Fibroblast of lung (primary cell): ENCODE measurements around the gene MYOM3. TPM values are rescaled to one million over a fixed set of nuclear protein-coding genes. Genes with fewer than 3 reads are reported as not detected.

Source experiments
- DNase-seq, 2 donors: peaks; one replicate each; pipeline versions ENCODE4 v3.0.0 to v3.0.0-alpha.2; 2010; ENCODE audit warnings: low read depth in 2 of 2
- H2AFZ ChIP-seq: 2 replicates; pipeline ENCODE4 v1.5.1; 2012; ENCODE audit warnings: low read length, control low read depth, inconsistent platforms
- H3K27ac ChIP-seq: 2 replicates; pipeline ENCODE4 v1.5.1; 2011; ENCODE audit warnings: low read length, control low read depth; ENCODE audit not compliant: insufficient read depth
- H3K27me3 ChIP-seq: 2 replicates; pipeline ENCODE4 v1.5.1; 2011; ENCODE audit warnings: mild to moderate bottlenecking, low read length; ENCODE audit not compliant: control insufficient read depth, insufficient read depth
- H3K36me3 ChIP-seq: 2 replicates; pipeline ENCODE4 v1.5.1; 2011; ENCODE audit warnings: low read length; ENCODE audit not compliant: control insufficient read depth, insufficient read depth
- H3K4me1 ChIP-seq: 2 replicates; pipeline ENCODE4 v1.5.1; 2011; ENCODE audit warnings: low read length; ENCODE audit not compliant: control insufficient read depth, insufficient read depth; ENCODE audit errors: extremely low read depth
- H3K4me2 ChIP-seq: 2 replicates; pipeline ENCODE4 v1.5.1; 2011; ENCODE audit warnings: low read length, control low read depth; ENCODE audit not compliant: insufficient read depth; ENCODE audit errors: extremely low read depth
- H3K4me3 ChIP-seq, 4 experiments: fragments of 200-600 bp in 1 of 4; sonication (generic) in 1 of 4; replicated peaks in 1 of 4; 2 replicates each; pipeline ENCODE4 v1.5.1; 2011 to 2016; ENCODE audit warnings: low read length in 4 of 4, low read depth in 3 of 4, mild to moderate bottlenecking in 3 of 4, control low read depth in 2 of 4, inconsistent platforms in 1 of 4, mixed read lengths in 1 of 4; ENCODE audit not compliant: insufficient read depth in 1 of 4; ENCODE audit errors: control extremely low read depth in 1 of 4
- H3K79me2 ChIP-seq: 2 replicates; pipeline ENCODE4 v1.5.1; 2012; ENCODE audit warnings: mild to moderate bottlenecking, low read length, inconsistent platforms; ENCODE audit not compliant: control insufficient read depth, insufficient read depth
- H3K9ac ChIP-seq: 2 replicates; pipeline ENCODE4 v1.5.1; 2011; ENCODE audit warnings: mild to moderate bottlenecking, low read length, control low read depth; ENCODE audit not compliant: insufficient read depth
- H3K9me3 ChIP-seq: 2 replicates; pipeline ENCODE4 v1.5.1; 2012; ENCODE audit warnings: low read depth, low read length; ENCODE audit not compliant: control insufficient read depth, insufficient read depth
- H4K20me1 ChIP-seq: 2 replicates; pipeline ENCODE4 v1.5.1; 2011; ENCODE audit warnings: low read length; ENCODE audit not compliant: control insufficient read depth, insufficient read depth; ENCODE audit errors: extremely low read depth
- CTCF ChIP-seq, 2 donors: IDR thresholded peaks in 1 of 2; conservative IDR thresholded peaks in 1 of 2; 1 replicate in 1 of 2; 2 replicates in 1 of 2; pipeline ENCODE4 v1.5.1; 2011 to 2012; ENCODE audit warnings: low read length in 2 of 2, control low read depth in 1 of 2, inconsistent platforms in 1 of 2, low read depth in 1 of 2, mild to moderate bottlenecking in 1 of 2
- EZH2 ChIP-seq: IDR thresholded peaks from 2 replicates; pipeline ENCODE4 v1.5.1; 2012; ENCODE audit warnings: low read length, control low read depth, mild to moderate bottlenecking; ENCODE audit errors: missing control alignments
- polyA plus RNA-seq, 2 donors: library from polyadenylated mRNA; depleted of rRNA in 1 of 2; stranded (reverse) in 1 of 2; unstranded in 1 of 2; fragments of >200 nt; gene quantifications; 2 replicates each; pipeline ENCODE4 v1.2.1, GENCODE V29; 2011 to 2012; ENCODE audit warnings: missing spikeins in 1 of 2
- total RNA-seq: library from RNA; depleted of rRNA; stranded (reverse); fragments of >200 nt; gene quantifications from 2 replicates; pipeline ENCODE4 v1.2.1, GENCODE V29; 2014

Gene MYOM3
- total and polyA plus RNA-seq, 2 donors (not counting 1 experiment from before 2014, with no cell fraction given), result not detected

GRCh38 chr1:24147194-24147593 lies 35.3 kb upstream of the MYOM3 start:
- H3K9me3 ChIP-seq, result no peaks in the 10 kb centered on the region
- no peak overlapping the region for H3K27ac ChIP-seq
- no peak for DNase-seq
- H3K79me2 ChIP-seq, result no peaks in the 10 kb centered on the region
- no peaks in the 10 kb centered on the region for H3K36me3 ChIP-seq
- no peak overlapping the region for H3K4me2 ChIP-seq
- no peak overlapping the region for H3K4me3 ChIP-seq
- no peak for TF ChIP-seq CTCF (conservative IDR thresholded peaks at IDR 0.05 in 1 of 2, IDR thresholded peaks at IDR 0.05 in 1 of 2; ENCODE audit: low read depth in 1 of 2, low read length in 2 of 2)
- no peak for TF ChIP-seq EZH2
- peaks cover 20% of the 10 kb centered on the region for H3K27me3 ChIP-seq
- H4K20me1 ChIP-seq, result no peaks in the 10 kb centered on the region
- no peaks in the 10 kb centered on the region for H3K4me1 ChIP-seq
- no peak overlapping the region for H3K9ac ChIP-seq
- H2AFZ ChIP-seq, result no peak overlapping the region

- H4K20me1 ChIP-seq, result no peaks in the 10 kb centered on the region
- no peaks in the 10 kb centered on the region for H3K4me1 ChIP-seq
- TF ChIP-seq EZH2 (no peak), CTCF (conservative IDR thresholded peaks at IDR 0.05 in 1 of 2, IDR thresholded peaks at IDR 0.05 in 1 of 2; ENCODE audit: low read depth in 1 of 2, low read length in 2 of 2) (no peak)
- H3K4me3 ChIP-seq, result peak within 1 kb of the TSS in 3 of 4 experiments; percentile 33 to 59 (median 50)
- H2AFZ ChIP-seq, result peak within 1 kb of the TSS; percentile 72
- DNase-seq, result peak in 1 of 2 donors; percentile 20
- no peaks in the 10 kb centered on the region for H3K79me2 ChIP-seq
- peaks cover 11% of the 10 kb centered on the region for H3K27me3 ChIP-seq
- no peaks in the 10 kb centered on the region for H3K9me3 ChIP-seq
- H3K9ac ChIP-seq, result no peak within 1 kb of the TSS
- peak within 1 kb of the TSS; percentile 74 for H3K4me2 ChIP-seq
- H3K36me3 ChIP-seq, result no peaks in the 10 kb centered on the region
- H3K27ac ChIP-seq, result no peak within 1 kb of the TSS
These were observed 30.9 kb upstream of the MYOM3 start, which contains the start of gene IL22RA1 for GRCh38 chr1:24142546-24143534. Gene IL22RA1 (minus strand): TSS chr1:24143140. CDS start chr1:24143082, 58 bp downstream.

- H4K20me1 ChIP-seq, result no peaks in the 10 kb centered on the region
- no peaks in the 10 kb centered on the region for H3K36me3 ChIP-seq
- no peak for DNase-seq
- H3K9me3 ChIP-seq, result no peaks in the 10 kb centered on the region
- H3K4me1 ChIP-seq, result no peaks in the 10 kb centered on the region
- H3K79me2 ChIP-seq, result no peaks in the 10 kb centered on the region
- no peak overlapping the region for H2AFZ ChIP-seq
- H3K4me2 ChIP-seq, result no peak overlapping the region
- peaks cover 11% of the 10 kb centered on the region for H3K27me3 ChIP-seq
- no peak overlapping the region for H3K27ac ChIP-seq
- H3K4me3 ChIP-seq, result no peak overlapping the region
- TF ChIP-seq CTCF (conservative IDR thresholded peaks at IDR 0.05 in 1 of 2, IDR thresholded peaks at IDR 0.05 in 1 of 2; ENCODE audit: low read depth in 1 of 2, low read length in 2 of 2), result no peak
- TF ChIP-seq EZH2, result no peak
- no peak overlapping the region for H3K9ac ChIP-seq
These were observed 29.5 kb upstream of the MYOM3 start for GRCh38 chr1:24141311-24141997.
